Gastrocnemius medialis (tissue), 4 donors: ENCODE data around the gene CFAP45. TPM values are rescaled to one million over a fixed set of nuclear protein-coding genes. Genes with fewer than 3 reads are reported as not detected.

ENCODE experiments used
- ATAC-seq, 2 donors: fragments of 150-250 bp; one replicate each; pipeline ENCODE4 v1.9.1; 2016
- DNase-seq, 2 donors: peaks; one replicate each; pipeline ENCODE4 v3.0.0-alpha.2; 2019
- H3K27ac ChIP-seq, 4 donors: fragments of 200-600 bp; sonication (generic); 1 replicate in 1 of 4; 2 replicates in 3 of 4; pipeline ENCODE4 v1.5.1; 2016 to 2018; ENCODE audit warnings: mild to moderate bottlenecking in 2 of 4, moderate library complexity in 1 of 4
- H3K27me3 ChIP-seq, 3 donors: fragments of 200-600 bp; sonication (generic) in 2 of 3; 1 replicate in 1 of 3; 2 replicates in 2 of 3; pipeline versions ENCODE4 v1.5.1 to v1.6.0; 2016 to 2019; ENCODE audit warnings: mild to moderate bottlenecking in 1 of 3, moderate library complexity in 1 of 3
- H3K36me3 ChIP-seq, 2 donors: fragments of 200-600 bp; sonication (generic) in 1 of 2; one replicate each; pipeline ENCODE4 v1.5.1; 2017 to 2018
- H3K4me1 ChIP-seq, 2 donors: fragments of 200-600 bp; sonication (generic) in 1 of 2; one replicate each; pipeline ENCODE4 v1.5.1; 2016 to 2017; ENCODE audit warnings: mild to moderate bottlenecking in 2 of 2
- H3K4me3 ChIP-seq, 4 donors: fragments of 200-600 bp; sonication (generic) in 3 of 4; 1 replicate in 1 of 4; 2 replicates in 3 of 4; pipeline ENCODE4 v1.5.1; 2016 to 2019; ENCODE audit warnings: mild to moderate bottlenecking in 2 of 4
- H3K9me3 ChIP-seq, 3 donors: fragments of 200-600 bp; sonication (generic) in 2 of 3; 1 replicate in 1 of 3; 2 replicates in 2 of 3; pipeline ENCODE4 v1.5.1; 2016 to 2019
- POLR2A ChIP-seq, 2 donors: fragments of 450-650 bp; IDR thresholded peaks; one replicate each; pipeline ENCODE4 v1.6.1; 2017; ENCODE audit warnings: antibody characterized with exemption in 2 of 2, mild to moderate bottlenecking in 2 of 2, moderate library complexity in 2 of 2
- in situ Hi-C, 4 donors: fragments of 200-750 bp; cut with MboI; loops; one replicate each; pipeline versions ENCODE4 v1.15.0 to v1.8.0; 2017; ENCODE audit warnings: low sequenced_read_pairs in 4 of 4
- intact Hi-C: fragments of 100-400 bp; cut with DNase I; formaldehyde crosslinking; loops from one replicate; pipeline ENCODE4 v1.15.1; 2023; ENCODE audit warnings: low total_unique reads
- total RNA-seq, 4 donors: library from RNA; depleted of rRNA; stranded (reverse); fragments of >200 nt; gene quantifications; one replicate each; pipeline versions ENCODE4 v1.1.0 to v1.2.3, GENCODE V29; 2016
- TF ChIP-seq, protein P1 (sequence below), 5 experiments: fragments of 450-650 bp in 3 of 5; fragments of 200-600 bp in 2 of 5; sonication (generic) in 2 of 5; IDR thresholded peaks in 4 of 5; conservative IDR thresholded peaks in 1 of 5; 1 replicate in 4 of 5; 2 replicates in 1 of 5; pipeline ENCODE4 v1.5.1; 2016 to 2019; ENCODE audit warnings: antibody characterized with exemption in 5 of 5, mild to moderate bottlenecking in 3 of 5, moderate library complexity in 3 of 5

The CFAP45 gene
- total RNA-seq, 4 donors from 2014 or later: not detected

DNA sequence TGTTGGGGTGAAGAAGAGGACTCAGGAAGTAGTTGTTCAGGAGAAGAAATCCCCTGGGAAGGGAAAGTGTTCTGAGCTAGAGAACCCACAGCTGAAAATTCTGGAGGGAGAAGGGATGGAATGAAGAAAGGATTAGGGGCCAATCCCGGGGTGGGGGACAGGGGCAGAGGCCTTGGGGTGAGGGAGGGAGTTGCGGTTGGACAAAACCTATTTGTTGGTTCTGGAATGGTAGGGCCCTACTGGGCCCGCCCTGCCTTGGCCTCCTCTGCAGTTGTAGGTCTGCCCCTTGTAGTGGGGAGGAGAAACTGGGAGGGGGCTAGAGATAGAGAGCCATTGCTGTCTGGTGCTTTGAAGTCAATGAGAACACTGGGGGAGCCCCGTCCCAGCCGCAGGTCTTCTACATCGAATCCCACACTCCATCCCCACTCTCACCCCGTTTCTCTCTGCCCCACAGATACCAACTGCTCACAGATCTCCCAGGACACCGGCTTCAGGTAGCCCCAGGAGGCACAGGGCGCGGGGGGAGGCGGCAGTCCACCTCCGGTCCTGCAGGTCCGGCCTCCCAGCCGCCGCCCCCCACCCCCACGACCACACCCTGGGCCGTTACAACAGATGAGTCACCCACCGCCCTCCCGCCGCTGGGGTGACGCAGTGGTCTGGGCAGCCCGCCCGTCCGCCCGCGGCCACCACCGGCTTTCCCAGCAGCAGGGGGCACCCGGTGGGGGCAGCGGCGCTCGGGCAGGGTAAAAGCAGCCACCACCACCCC is 24.2 kb upstream of the CFAP45 start:
- peak; percentile 49 to 62 for ATAC-seq
- Histone ChIP-seq H3K27me3 (peaks cover 16 to 24% (median 19%) of the 10 kb centered on the region in 3 donors), H3K4me3 (peak overlapping the region; percentile 74 to 77 (median 76)), H3K27ac (peak overlapping the region; percentile 84 to 94 (median 91)), H3K4me1 (peaks cover 21 to 23% of the 10 kb centered on the region in 2 donors), H3K9me3 (no peaks in the 10 kb centered on the region), H3K36me3 (peaks cover 0 to 11% of the 10 kb centered on the region in 2 donors)
- peak; percentile 68 to 74 for DNase-seq
- TF ChIP-seq, protein P1, sequence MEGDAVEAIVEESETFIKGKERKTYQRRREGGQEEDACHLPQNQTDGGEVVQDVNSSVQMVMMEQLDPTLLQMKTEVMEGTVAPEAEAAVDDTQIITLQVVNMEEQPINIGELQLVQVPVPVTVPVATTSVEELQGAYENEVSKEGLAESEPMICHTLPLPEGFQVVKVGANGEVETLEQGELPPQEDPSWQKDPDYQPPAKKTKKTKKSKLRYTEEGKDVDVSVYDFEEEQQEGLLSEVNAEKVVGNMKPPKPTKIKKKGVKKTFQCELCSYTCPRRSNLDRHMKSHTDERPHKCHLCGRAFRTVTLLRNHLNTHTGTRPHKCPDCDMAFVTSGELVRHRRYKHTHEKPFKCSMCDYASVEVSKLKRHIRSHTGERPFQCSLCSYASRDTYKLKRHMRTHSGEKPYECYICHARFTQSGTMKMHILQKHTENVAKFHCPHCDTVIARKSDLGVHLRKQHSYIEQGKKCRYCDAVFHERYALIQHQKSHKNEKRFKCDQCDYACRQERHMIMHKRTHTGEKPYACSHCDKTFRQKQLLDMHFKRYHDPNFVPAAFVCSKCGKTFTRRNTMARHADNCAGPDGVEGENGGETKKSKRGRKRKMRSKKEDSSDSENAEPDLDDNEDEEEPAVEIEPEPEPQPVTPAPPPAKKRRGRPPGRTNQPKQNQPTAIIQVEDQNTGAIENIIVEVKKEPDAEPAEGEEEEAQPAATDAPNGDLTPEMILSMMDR (IDR thresholded peaks at IDR 0.05 in 4 of 5, conservative IDR thresholded peaks at IDR 0.05 in 1 of 5): peak in 1 of 5 experiments; percentile 21
- TF ChIP-seq POLR2A (IDR thresholded peaks at IDR 0.05): peak; percentile 50 to 72
- intact Hi-C loops: loop anchor here (10.0 kb wide), 1 partner anchor 69 kb away; no protein-coding TSS in a partner anchor
- in situ Hi-C loops: no loop called here

GRCh38 chr1:159923203-159924024 is 23.4 kb upstream of the CFAP45 start:
- intact Hi-C loops: loop anchor here (10.0 kb wide), 1 partner anchor 69 kb away; no protein-coding TSS in a partner anchor
- Histone ChIP-seq H3K4me1 (peaks cover 26 to 31% of the 10 kb centered on the region in 2 donors), H3K9me3 (no peaks in the 10 kb centered on the region), H3K4me3 (peak overlapping the region; percentile 74 to 77 (median 76)), H3K36me3 (peaks cover 0 to 11% of the 10 kb centered on the region in 2 donors), H3K27ac (peak overlapping the region; percentile 84 to 94 (median 91)), H3K27me3 (peaks cover 16 to 24% (median 19%) of the 10 kb centered on the region in 3 donors)
- peak; percentile 57 for ATAC-seq
- DNase-seq: peak; percentile 45 to 71
- in situ Hi-C loops: no loop called here
- TF ChIP-seq, protein P1 (IDR thresholded peaks at IDR 0.05 in 4 of 5, conservative IDR thresholded peaks at IDR 0.05 in 1 of 5): no peak
- peak; percentile 57 to 73 for TF ChIP-seq POLR2A (IDR thresholded peaks at IDR 0.05)

DNA sequence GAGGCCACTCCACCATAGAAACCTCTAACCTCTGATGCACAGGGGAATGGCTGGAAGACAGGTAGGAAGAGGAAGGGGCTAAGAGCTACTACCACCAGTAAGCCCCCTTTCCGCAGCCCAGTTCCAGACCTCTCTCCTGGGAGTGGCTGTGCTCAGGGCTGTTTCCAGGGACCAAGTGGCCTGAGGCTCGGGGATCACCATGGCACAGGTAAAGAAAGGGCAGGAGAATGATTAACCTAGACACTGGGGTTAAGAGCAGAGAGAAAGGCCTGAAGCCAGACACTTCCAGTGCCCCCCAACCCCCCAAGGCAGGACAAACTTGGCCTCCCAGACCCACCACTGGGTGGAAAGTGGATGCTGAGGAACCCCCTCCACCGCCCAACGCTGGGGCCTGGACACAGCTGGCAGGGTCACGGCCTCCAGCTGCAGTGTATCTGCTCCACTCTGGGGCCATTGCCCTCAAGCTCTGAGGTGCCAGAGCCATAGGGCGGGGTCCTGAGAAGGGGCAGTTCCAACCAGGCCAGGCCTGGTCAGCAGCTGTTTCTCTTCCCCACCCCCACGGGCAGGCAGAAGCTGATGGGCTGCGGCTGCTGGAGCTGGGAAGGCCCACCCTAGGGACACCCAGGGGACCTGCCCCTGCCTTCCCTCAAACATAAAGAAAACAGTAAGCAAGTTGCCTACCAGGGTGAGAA is 22.7 kb upstream of the CFAP45 start:
- peak overlapping the region; percentile 84 to 94 (median 91) for H3K27ac ChIP-seq
- H3K4me3 ChIP-seq: peak overlapping the region; percentile 74 to 77 (median 76)
- no peak for TF ChIP-seq POLR2A (IDR thresholded peaks at IDR 0.05)
- TF ChIP-seq, protein P1 (IDR thresholded peaks at IDR 0.05 in 4 of 5, conservative IDR thresholded peaks at IDR 0.05 in 1 of 5): no peak
- in situ Hi-C loops (no loop called here), intact Hi-C loops (loop anchor here (10.0 kb wide), 1 partner anchor 68 kb away; no protein-coding TSS in a partner anchor)
- no peaks in the 10 kb centered on the region for H3K9me3 ChIP-seq
- peaks cover 0 to 11% of the 10 kb centered on the region in 2 donors for H3K36me3 ChIP-seq
- DNase-seq (peak in 1 of 2 donors; percentile 32), ATAC-seq (peak in 1 of 2 donors; percentile 6)
- peaks cover 16 to 24% (median 19%) of the 10 kb centered on the region in 3 donors for H3K27me3 ChIP-seq
- peaks cover 26 to 32% of the 10 kb centered on the region in 2 donors for H3K4me1 ChIP-seq
